Brain pericyte (primary cell): Measurements from ENCODE around the gene UBE2L5.

Source experiments
- DNase-seq: peaks from one replicate; pipeline ENCODE4 v3.0.0-alpha.2; 2012; ENCODE audit warnings: low read depth, low spot score

The UBE2L5 gene

GRCh38 chr13:30473675-30474074 lies 51.4 kb downstream of the UBE2L5 start:
- DNase-seq, result no peak

GRCh38 chr13:30477346-30478195 lies 55.3 kb downstream of the UBE2L5 start:
- no peak for DNase-seq
